Osteocyte (in vitro differentiated cells): ENCODE measurements around the gene TLR10. TPM values are rescaled to one million over a fixed set of nuclear protein-coding genes. Genes with fewer than 3 reads are reported as not detected.
A peak's percentile ranks its signal among the peaks of the same experiment; 100 is the strongest.

Source experiments
- DNase-seq: peaks from one replicate; pipeline ENCODE4 v3.0.0; 2021; ENCODE audit warnings: mixed read lengths; ENCODE audit not compliant: unreplicated experiment; ENCODE audit errors: extremely low spot score
- H3K27ac Mint-ChIP-seq: one replicate; pipeline ENCODE4 v1.8.0; 2021; ENCODE audit warnings: mild to moderate bottlenecking, mixed read lengths; ENCODE audit not compliant: unreplicated experiment
- H3K27me3 Mint-ChIP-seq: one replicate; pipeline ENCODE4 v1.8.0; 2021; ENCODE audit warnings: mixed read lengths; ENCODE audit not compliant: unreplicated experiment
- H3K36me3 Mint-ChIP-seq: one replicate; pipeline ENCODE4 v1.8.0; 2021; ENCODE audit warnings: mixed read lengths; ENCODE audit not compliant: unreplicated experiment
- H3K4me1 Mint-ChIP-seq: one replicate; pipeline ENCODE4 v1.8.0; 2021; ENCODE audit warnings: mixed read lengths; ENCODE audit not compliant: unreplicated experiment
- H3K4me3 Mint-ChIP-seq: one replicate; pipeline ENCODE4 v1.8.0; 2021; ENCODE audit warnings: mild to moderate bottlenecking, moderate library complexity, mixed read lengths; ENCODE audit not compliant: unreplicated experiment
- H3K9me3 Mint-ChIP-seq: one replicate; pipeline ENCODE4 v1.8.0; 2021; ENCODE audit warnings: mixed read lengths; ENCODE audit not compliant: unreplicated experiment
- total RNA-seq: library from RNA; stranded (reverse); gene quantifications from 2 replicates; pipeline ENCODE4 v1.2.1, GENCODE V29; 2021
- TF ChIP-seq, protein P1 (sequence below): fragments of 200-600 bp; sonication (generic); IDR thresholded peaks from 2 replicates; pipeline ENCODE4 v1.5.0; 2021; ENCODE audit warnings: antibody characterized with exemption, mild to moderate bottlenecking, moderate library complexity

The TLR10 gene
- total RNA-seq, 1 donor from 2014 or later: not detected

- H3K9me3 Mint-ChIP-seq: no peaks in the 10 kb centered on the region
- no peak within 1 kb of the TSS for H3K4me3 Mint-ChIP-seq
- H3K36me3 Mint-ChIP-seq: no peaks in the 10 kb centered on the region
Observed at GRCh38 chr4:38804654-38805295, 22.0 kb upstream of the TLR10 start, which contains the start of gene TLR1. Gene TLR1 (minus strand): TSS chr4:38804791. CDS start chr4:38798831, 5,960 bp downstream.

DNA sequence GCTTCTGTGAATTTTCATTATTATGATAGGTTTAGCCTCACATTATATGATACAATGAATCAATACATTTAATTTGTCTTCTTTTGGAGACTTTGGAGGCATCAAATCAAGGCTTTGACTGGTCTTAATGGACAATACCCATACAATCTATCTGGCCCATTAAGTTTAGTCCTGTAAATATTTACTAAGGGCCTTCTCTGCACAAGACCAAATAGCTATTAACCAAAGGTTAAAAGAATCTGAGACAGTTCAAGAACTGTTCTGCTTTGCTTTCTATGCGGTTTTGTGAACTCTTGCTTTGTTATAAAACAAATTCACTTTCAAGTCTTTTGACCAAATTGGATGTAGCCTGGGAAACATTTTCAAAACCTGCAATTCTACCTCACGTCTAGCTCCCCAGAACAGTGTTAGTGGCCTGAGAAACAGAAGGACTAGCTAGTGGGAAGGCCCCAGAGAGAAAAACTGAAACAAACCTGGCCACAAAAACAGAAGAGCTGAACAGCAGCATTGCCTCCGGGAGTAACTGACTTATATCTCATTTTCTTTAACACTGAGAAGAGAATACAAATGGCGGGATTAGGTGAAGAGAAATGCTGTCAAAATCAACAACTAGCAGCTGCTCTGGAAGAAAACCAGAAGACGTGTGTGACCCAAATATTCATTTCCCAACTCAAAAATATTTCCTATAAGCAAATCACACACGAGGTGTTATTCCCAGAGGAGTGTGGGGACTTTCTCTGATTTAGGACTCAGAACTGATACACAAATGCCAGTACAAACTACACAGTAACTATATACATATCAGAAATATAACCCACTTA is 21.3 kb upstream of the TLR10 start:
- H3K4me3 Mint-ChIP-seq: no peak overlapping the region
- H3K4me1 Mint-ChIP-seq: peaks cover 20% of the 10 kb centered on the region

More at GRCh38 chr4:38804654-38805295, 22.0 kb upstream of the TLR10 start, which contains the start of gene TLR1:
- H3K4me1 Mint-ChIP-seq: peaks cover 20% of the 10 kb centered on the region
- DNase-seq: no peak
- no peaks in the 10 kb centered on the region for H3K27me3 Mint-ChIP-seq
- H3K27ac Mint-ChIP-seq: peak within 1 kb of the TSS; percentile 75
- TF ChIP-seq, protein P1, sequence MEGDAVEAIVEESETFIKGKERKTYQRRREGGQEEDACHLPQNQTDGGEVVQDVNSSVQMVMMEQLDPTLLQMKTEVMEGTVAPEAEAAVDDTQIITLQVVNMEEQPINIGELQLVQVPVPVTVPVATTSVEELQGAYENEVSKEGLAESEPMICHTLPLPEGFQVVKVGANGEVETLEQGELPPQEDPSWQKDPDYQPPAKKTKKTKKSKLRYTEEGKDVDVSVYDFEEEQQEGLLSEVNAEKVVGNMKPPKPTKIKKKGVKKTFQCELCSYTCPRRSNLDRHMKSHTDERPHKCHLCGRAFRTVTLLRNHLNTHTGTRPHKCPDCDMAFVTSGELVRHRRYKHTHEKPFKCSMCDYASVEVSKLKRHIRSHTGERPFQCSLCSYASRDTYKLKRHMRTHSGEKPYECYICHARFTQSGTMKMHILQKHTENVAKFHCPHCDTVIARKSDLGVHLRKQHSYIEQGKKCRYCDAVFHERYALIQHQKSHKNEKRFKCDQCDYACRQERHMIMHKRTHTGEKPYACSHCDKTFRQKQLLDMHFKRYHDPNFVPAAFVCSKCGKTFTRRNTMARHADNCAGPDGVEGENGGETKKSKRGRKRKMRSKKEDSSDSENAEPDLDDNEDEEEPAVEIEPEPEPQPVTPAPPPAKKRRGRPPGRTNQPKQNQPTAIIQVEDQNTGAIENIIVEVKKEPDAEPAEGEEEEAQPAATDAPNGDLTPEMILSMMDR: peak; percentile 61

DNA sequence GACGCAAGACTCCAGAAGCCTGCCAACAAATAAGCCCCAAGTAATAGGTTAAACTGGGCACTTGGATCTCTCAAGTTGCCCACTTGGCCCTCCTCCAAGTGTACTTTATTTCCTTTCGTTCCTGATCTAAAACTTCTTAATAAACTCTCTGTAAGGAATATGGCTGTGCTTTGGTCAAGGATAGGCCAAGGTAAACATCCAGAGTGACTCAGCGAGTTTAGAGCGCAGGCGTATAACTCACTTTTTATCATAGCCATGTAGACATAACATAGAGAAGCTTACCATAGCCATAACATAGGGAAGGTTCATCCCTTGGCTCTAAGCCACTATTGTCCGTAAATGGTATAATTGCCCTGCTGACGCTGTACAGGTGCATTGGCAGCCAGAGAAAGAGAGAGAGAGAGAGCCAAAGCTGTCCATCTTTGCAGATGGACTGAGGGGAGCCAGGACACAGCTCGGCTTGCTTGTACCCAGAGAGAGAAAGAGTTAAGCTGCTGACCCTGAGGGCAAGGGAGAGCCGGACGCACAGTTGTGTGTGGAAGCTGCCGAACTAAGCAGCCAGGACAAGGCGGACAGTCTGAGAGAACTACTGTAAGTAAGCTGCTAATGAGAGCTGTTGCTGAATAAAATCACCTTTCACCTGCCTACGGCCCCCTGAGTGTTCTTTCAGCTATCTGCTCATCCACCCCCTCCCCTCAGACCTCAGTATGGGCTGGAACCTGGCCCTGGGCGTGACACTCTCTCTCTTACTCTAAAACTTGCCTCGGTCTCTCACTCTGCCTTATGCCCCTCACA is 20.0 kb upstream of the TLR10 start:
- no peak for DNase-seq
- no peak overlapping the region for H3K27ac Mint-ChIP-seq
- H3K36me3 Mint-ChIP-seq: no peaks in the 10 kb centered on the region
- peaks cover 20% of the 10 kb centered on the region for H3K4me1 Mint-ChIP-seq
- no peak overlapping the region for H3K4me3 Mint-ChIP-seq
- H3K27me3 Mint-ChIP-seq: no peaks in the 10 kb centered on the region
- TF ChIP-seq, protein P1: no peak
- H3K9me3 Mint-ChIP-seq: no peaks in the 10 kb centered on the region

More for the DNA sequence above, 21.3 kb upstream of the TLR10 start:
- Mint-ChIP-seq H3K27ac (peak overlapping the region; percentile 75), H3K27me3 (no peaks in the 10 kb centered on the region), H3K9me3 (no peaks in the 10 kb centered on the region), H3K36me3 (no peaks in the 10 kb centered on the region)
- TF ChIP-seq, protein P1: no peak
- DNase-seq: no peak

- no peak for DNase-seq
- TF ChIP-seq, protein P1: no peak
Observed at GRCh38 chr4:38800961-38801450, 18.2 kb upstream of the TLR10 start.

More at GRCh38 chr4:38800961-38801450, 18.2 kb upstream of the TLR10 start:
- no peak overlapping the region for H3K4me3 Mint-ChIP-seq
- H3K36me3 Mint-ChIP-seq: no peaks in the 10 kb centered on the region
- no peak overlapping the region for H3K27ac Mint-ChIP-seq
- peaks cover 20% of the 10 kb centered on the region for H3K4me1 Mint-ChIP-seq
- no peaks in the 10 kb centered on the region for H3K9me3 Mint-ChIP-seq
- no peaks in the 10 kb centered on the region for H3K27me3 Mint-ChIP-seq
